CD4-positive, alpha-beta memory T cell (primary cell): Measurements from ENCODE around the gene VSIR. TPM values are rescaled to one million over a fixed set of nuclear protein-coding genes. Genes with fewer than 3 reads are reported as not detected.
A peak's percentile ranks its signal among the peaks of the same experiment; 100 is the strongest.

Source experiments
- CTCF ChIA-PET: fragments of 350-600 bp; sonication (Branson Sonifier 250); formaldehyde crosslinking; loops from one replicate; lab custom pipeline; 2021; ENCODE audit warnings: inconsistent platforms; ENCODE audit not compliant: partially characterized antibody; lab: Charles Lee
- POLR2A ChIA-PET: fragments of 350-600 bp; sonication (Branson Sonifier 250); formaldehyde crosslinking; loops from one replicate; lab custom pipeline; 2021; ENCODE audit not compliant: partially characterized antibody; lab: Charles Lee
- DNase-seq, 5 donors: peaks; one replicate each; pipeline versions ENCODE4 v3.0.0 to v3.0.0-alpha.2; 2020 to 2022; ENCODE audit warnings: mixed read lengths in 1 of 5
- H3K27ac ChIP-seq: one replicate; pipeline ENCODE4 v1.7.0; 2013; ENCODE audit warnings: low read depth, low read length
- H3K27me3 ChIP-seq: 2 replicates; pipeline ENCODE4 v1.7.0; 2013; ENCODE audit warnings: mild to moderate bottlenecking, low read length, moderate library complexity; ENCODE audit not compliant: insufficient read depth
- H3K36me3 ChIP-seq: 2 replicates; pipeline ENCODE4 v1.7.0; 2013; ENCODE audit warnings: mild to moderate bottlenecking, low read length, moderate library complexity; ENCODE audit not compliant: insufficient read depth
- H3K4me1 ChIP-seq: 2 replicates; pipeline ENCODE4 v1.7.0; 2013; ENCODE audit warnings: mild to moderate bottlenecking, low read length, moderate library complexity; ENCODE audit not compliant: insufficient read depth
- H3K4me3 ChIP-seq, 2 donors: one replicate each; pipeline ENCODE4 v1.7.0; 2013; ENCODE audit warnings: low read length in 2 of 2, mild to moderate bottlenecking in 1 of 2
- H3K9me3 ChIP-seq, 2 donors: one replicate each; pipeline ENCODE4 v1.7.0; 2013; ENCODE audit warnings: low read length in 2 of 2, control low read depth in 1 of 2; ENCODE audit not compliant: control insufficient read depth in 1 of 2
- H3K27ac Mint-ChIP-seq, 7 donors: one replicate each; pipeline ENCODE4 v1.8.0; 2020 to 2021; ENCODE audit warnings: mixed read lengths in 7 of 7, mild to moderate bottlenecking in 6 of 7, inconsistent platforms in 3 of 7, moderate library complexity in 3 of 7
- H3K27me3 Mint-ChIP-seq, 2 donors: one replicate each; pipeline ENCODE4 v1.8.0; 2020 to 2021; ENCODE audit warnings: mixed read lengths in 2 of 2
- H3K36me3 Mint-ChIP-seq, 2 donors: one replicate each; pipeline ENCODE4 v1.8.0; 2020 to 2021; ENCODE audit warnings: mixed read lengths in 2 of 2, inconsistent platforms in 1 of 2, mild to moderate bottlenecking in 1 of 2
- H3K4me1 Mint-ChIP-seq, 4 donors: one replicate each; pipeline ENCODE4 v1.8.0; 2020 to 2021; ENCODE audit warnings: mixed read lengths in 4 of 4, mild to moderate bottlenecking in 1 of 4
- H3K4me3 Mint-ChIP-seq, 8 donors: one replicate each; pipeline ENCODE4 v1.8.0; 2020 to 2021; ENCODE audit warnings: mixed read lengths in 8 of 8, mild to moderate bottlenecking in 7 of 8, moderate library complexity in 6 of 8, inconsistent platforms in 3 of 8
- H3K9me3 Mint-ChIP-seq, 8 donors: one replicate each; pipeline ENCODE4 v1.8.0; 2020 to 2021; ENCODE audit warnings: mixed read lengths in 8 of 8, mild to moderate bottlenecking in 5 of 8, inconsistent platforms in 3 of 8, moderate library complexity in 1 of 8
- intact Hi-C: fragments of 100-400 bp; cut with micrococcal nuclease; formaldehyde crosslinking; loops from one replicate; pipeline ENCODE4 v1.15.1; 2023
- polyA plus RNA-seq, 2 donors: library from polyadenylated mRNA; unstranded; fragments of 300-500 nt; fragmentation: Illumina TruSeq; gene quantifications; one replicate each; pipeline ENCODE4 v1.2.3, GENCODE V29; 2021
- total RNA-seq, 2 experiments: library from RNA; stranded (reverse); gene quantifications; one replicate each; pipeline ENCODE4 v1.2.3, GENCODE V29; 2021

Gene VSIR
- total and polyA plus RNA-seq, 4 experiments from 2014 or later, result 97.8 to 372 (median 224) TPM

- H3K27ac Mint-ChIP-seq, result no peak overlapping the region
- peaks cover 0 to 2% (median 0%) of the 10 kb centered on the region in 4 donors for H3K4me1 Mint-ChIP-seq
- no peak overlapping the region for H3K4me3 Mint-ChIP-seq
- POLR2A ChIA-PET, result interaction anchor here (0.9 to 2.1 kb wide), 6 partner anchors 39 to 428 kb away, joined by 3 to 7 read pairs (median 3); partner anchors contain the start of gene VSIR
- H3K27me3 Mint-ChIP-seq, result no peaks in the 10 kb centered on the region
- DNase-seq, result peak; percentile 63 to 78 (median 75)
- H3K9me3 ChIP-seq, result no peaks in the 10 kb centered on the region
- H3K27ac ChIP-seq, result no peak overlapping the region
- CTCF ChIA-PET, result interaction anchor here (0.6 to 4.0 kb wide), 37 partner anchors 10 to 502 kb away, joined by 3 to 32 read pairs (median 3); partner anchors contain the start of gene VSIR
- no peaks in the 10 kb centered on the region for H3K4me1 ChIP-seq
- H3K27me3 ChIP-seq, result no peaks in the 10 kb centered on the region
- intact Hi-C loops, result loop anchor here (1.0 to 5.0 kb wide), 6 partner anchors 115 to 498 kb away; partner anchors contain the start of gene SLC29A3
- H3K36me3 Mint-ChIP-seq, result peaks cover 18 to 24% of the 10 kb centered on the region in 2 donors
- peaks cover 0 to 3% (median 0%) of the 10 kb centered on the region in 8 donors for H3K9me3 Mint-ChIP-seq
- no peak overlapping the region for H3K4me3 ChIP-seq
- no peaks in the 10 kb centered on the region for H3K36me3 ChIP-seq
Measured at GRCh38 chr10:71812016-71812912, 38.9 kb upstream of the VSIR start.

GRCh38 chr10:71811351-71811750 lies 38.0 kb upstream of the VSIR start:
- Mint-ChIP-seq H3K4me1 (peaks cover 0 to 2% (median 0%) of the 10 kb centered on the region in 4 donors), H3K27me3 (no peaks in the 10 kb centered on the region), H3K9me3 (peaks cover 0 to 1% (median 0%) of the 10 kb centered on the region in 8 donors), H3K36me3 (peaks cover 10 to 15% of the 10 kb centered on the region in 2 donors), H3K4me3 (no peak overlapping the region), H3K27ac (no peak overlapping the region)
- Histone ChIP-seq H3K36me3 (no peaks in the 10 kb centered on the region), H3K4me3 (no peak overlapping the region), H3K27ac (no peak overlapping the region), H3K4me1 (no peaks in the 10 kb centered on the region), H3K9me3 (no peaks in the 10 kb centered on the region), H3K27me3 (no peaks in the 10 kb centered on the region)
- ChIA-PET POLR2A (interaction anchor here (0.6 to 2.1 kb wide), 5 partner anchors 38 to 113 kb away, joined by 3 to 7 read pairs (median 3); partner anchors contain the start of gene VSIR), CTCF (interaction anchor here (0.6 to 4.0 kb wide), 34 partner anchors 11 to 502 kb away, joined by 3 to 32 read pairs (median 4); partner anchors contain the start of gene VSIR)
- DNase-seq, result no peak
- intact Hi-C loops, result loop anchor here (5.0 kb wide), 1 partner anchor 114 kb away; no protein-coding TSS in a partner anchor

- Mint-ChIP-seq H3K27me3 (no peaks in the 10 kb centered on the region), H3K36me3 (peaks cover 3 to 4% of the 10 kb centered on the region in 2 donors), H3K9me3 (peaks cover 0 to 1% (median 0%) of the 10 kb centered on the region in 8 donors), H3K4me3 (no peak overlapping the region), H3K27ac (no peak overlapping the region), H3K4me1 (peaks cover 0 to 3% (median under 1%) of the 10 kb centered on the region in 4 donors)
- intact Hi-C loops, result loop anchor here (5.0 kb wide), 1 partner anchor 113 kb away; no protein-coding TSS in a partner anchor
- no peak overlapping the region for H3K4me3 ChIP-seq
- no peak overlapping the region for H3K27ac ChIP-seq
- no peaks in the 10 kb centered on the region for H3K4me1 ChIP-seq
- H3K9me3 ChIP-seq, result no peaks in the 10 kb centered on the region
- H3K27me3 ChIP-seq, result no peaks in the 10 kb centered on the region
- no peaks in the 10 kb centered on the region for H3K36me3 ChIP-seq
- CTCF ChIA-PET, result interaction anchor here (0.7 to 4.0 kb wide), 9 partner anchors 37 to 490 kb away, joined by 3 to 32 read pairs (median 9); partner anchors contain the start of gene VSIR
- POLR2A ChIA-PET, result no interaction called here
- DNase-seq, result no peak
Measured at GRCh38 chr10:71810048-71810750, 36.9 kb upstream of the VSIR start.

GRCh38 chr10:71809628-71810027 lies 36.3 kb upstream of the VSIR start:
- ChIA-PET POLR2A (no interaction called here), CTCF (no interaction called here)
- Mint-ChIP-seq H3K4me3 (no peak overlapping the region), H3K27me3 (no peaks in the 10 kb centered on the region), H3K4me1 (peaks cover 0 to 3% (median under 1%) of the 10 kb centered on the region in 4 donors), H3K36me3 (peaks cover 3% of the 10 kb centered on the region in 2 donors), H3K9me3 (peaks cover 0 to 1% (median 0%) of the 10 kb centered on the region in 8 donors), H3K27ac (peak overlapping the region in 1 of 7 donors; percentile 8)
- Histone ChIP-seq H3K4me1 (no peaks in the 10 kb centered on the region), H3K4me3 (no peak overlapping the region), H3K9me3 (no peaks in the 10 kb centered on the region), H3K36me3 (no peaks in the 10 kb centered on the region), H3K27me3 (no peaks in the 10 kb centered on the region), H3K27ac (no peak overlapping the region)
- intact Hi-C loops, result loop anchor here (5.0 kb wide), 1 partner anchor 112 kb away; no protein-coding TSS in a partner anchor
- no peak for DNase-seq

GRCh38 chr10:71807557-71808510 lies 34.5 kb upstream of the VSIR start:
- H3K27ac ChIP-seq, result no peak overlapping the region
- no peaks in the 10 kb centered on the region for H3K9me3 ChIP-seq
- POLR2A ChIA-PET, result no interaction called here
- no peaks in the 10 kb centered on the region for H3K4me1 ChIP-seq
- no peaks in the 10 kb centered on the region for H3K27me3 ChIP-seq
- no peaks in the 10 kb centered on the region for H3K36me3 ChIP-seq
- no peak for DNase-seq
- peaks cover 3% of the 10 kb centered on the region in 2 donors for H3K36me3 Mint-ChIP-seq
- H3K4me1 Mint-ChIP-seq, result peaks cover 0 to 3% (median under 1%) of the 10 kb centered on the region in 4 donors
- intact Hi-C loops, result no loop called here
- peaks cover 0 to 1% (median 0%) of the 10 kb centered on the region in 8 donors for H3K9me3 Mint-ChIP-seq
- H3K4me3 Mint-ChIP-seq, result no peak overlapping the region
- CTCF ChIA-PET, result no interaction called here
- H3K27me3 Mint-ChIP-seq, result no peaks in the 10 kb centered on the region
- H3K4me3 ChIP-seq, result no peak overlapping the region
- no peak overlapping the region for H3K27ac Mint-ChIP-seq
